H1 (cell line): ENCODE data around the gene CABP2. TPM values are rescaled to one million over a fixed set of nuclear protein-coding genes. Genes with fewer than 3 reads are reported as not detected.

Experiments used
- CTCF ChIA-PET: fragments of 300-600 bp; sonication (Branson Sonifier 250); formaldehyde crosslinking; loops from one replicate; lab custom pipeline; 2021; ENCODE audit not compliant: partially characterized antibody; lab: Charles Lee
- POLR2A ChIA-PET: fragments of 300-600 bp; sonication (Branson Sonifier 250); formaldehyde crosslinking; loops from one replicate; lab custom pipeline; 2021; ENCODE audit warnings: inconsistent platforms; ENCODE audit not compliant: partially characterized antibody; lab: Charles Lee
- DNase-seq, 2 experiments: peaks; one replicate each; pipeline versions ENCODE4 v3.0.0 to v3.0.0-alpha.2; 2010 to 2022; ENCODE audit warnings: low spot score in 2 of 2, low read depth in 1 of 2, mixed read lengths in 1 of 2
- FAIRE-seq: peaks from 2 replicates; lab custom pipeline; 2011; peaks lifted over from hg19 to GRCh38; lab: Jason Lieb, UNC
- H2AFZ ChIP-seq: 2 replicates; pipeline ENCODE4 v1.8.1; 2012; ENCODE audit warnings: low read length, inconsistent platforms
- H2AK5ac ChIP-seq: 2 replicates; pipeline ENCODE4 v1.6.1; 2013; ENCODE audit warnings: low read depth, low read length
- H2BK120ac ChIP-seq: replicated peaks from 2 replicates; pipeline ENCODE3; 2013; ENCODE audit warnings: low read depth, low read length, inconsistent platforms
- H2BK12ac ChIP-seq: 2 replicates; pipeline ENCODE4 v1.6.1; 2013; ENCODE audit warnings: low read depth, low read length
- H2BK15ac ChIP-seq: 2 replicates; pipeline ENCODE4 v1.6.1; 2013; ENCODE audit warnings: low read length
- H2BK20ac ChIP-seq: 2 replicates; pipeline ENCODE4 v1.6.1; 2013; ENCODE audit warnings: low read length
- H2BK5ac ChIP-seq: 2 replicates; pipeline ENCODE4 v1.6.1; 2013; ENCODE audit warnings: low read depth, low read length
- H3K14ac ChIP-seq: 2 replicates; pipeline ENCODE4 v1.6.1; 2013; ENCODE audit warnings: inconsistent platforms; ENCODE audit not compliant: insufficient read length
- H3K18ac ChIP-seq: 2 replicates; pipeline ENCODE4 v1.6.1; 2013; ENCODE audit warnings: low read length; ENCODE audit errors: extremely low read depth
- H3K23ac ChIP-seq: 2 replicates; pipeline ENCODE4 v1.6.1; 2013; ENCODE audit warnings: inconsistent platforms; ENCODE audit not compliant: insufficient read length
- H3K23me2 ChIP-seq: 2 replicates; pipeline ENCODE4 v1.6.1; 2013; ENCODE audit warnings: low read depth, low read length
- H3K27ac ChIP-seq: 2 replicates; pipeline ENCODE4 v1.6.1; 2011; ENCODE audit warnings: low read depth, low read length, inconsistent platforms
- H3K27me3 ChIP-seq, 4 experiments: replicated peaks in 1 of 4; 1 replicate in 1 of 4; 2 replicates in 3 of 4; pipeline versions ENCODE4 v1.6.1 to v1.8.1; 2011 to 2013; ENCODE audit warnings: low read length in 3 of 4, mild to moderate bottlenecking in 3 of 4, inconsistent platforms in 2 of 4, mixed read lengths in 2 of 4, moderate library complexity in 1 of 4; ENCODE audit not compliant: control insufficient read depth in 3 of 4, insufficient read depth in 3 of 4; ENCODE audit errors: extremely low read depth in 1 of 4
- H3K36me3 ChIP-seq, 4 experiments: 2 replicates each; pipeline versions ENCODE4 v1.6.1 to v1.8.1; 2011 to 2013; ENCODE audit warnings: mild to moderate bottlenecking in 4 of 4, low read length in 3 of 4, moderate library complexity in 2 of 4, control low read depth in 1 of 4, inconsistent platforms in 1 of 4; ENCODE audit not compliant: insufficient read depth in 4 of 4, control insufficient read depth in 2 of 4
- H3K4ac ChIP-seq: replicated peaks from 2 replicates; pipeline ENCODE3; 2013; ENCODE audit warnings: low read length, low read depth, mixed read lengths, inconsistent platforms; ENCODE audit not compliant: insufficient read length
- H3K4me1 ChIP-seq, 4 experiments: replicated peaks in 1 of 4; 1 replicate in 1 of 4; 2 replicates in 3 of 4; pipeline versions ENCODE4 v1.6.1 to v1.8.1; 2011 to 2013; ENCODE audit warnings: low read length in 3 of 4, inconsistent platforms in 2 of 4, mixed read lengths in 1 of 4; ENCODE audit not compliant: insufficient read depth in 4 of 4, control insufficient read depth in 3 of 4
- H3K4me2 ChIP-seq, 2 experiments: 2 replicates each; pipeline versions ENCODE4 v1.6.1 to v1.8.1; 2011 to 2013; ENCODE audit warnings: low read depth in 2 of 2, low read length in 2 of 2, control low read depth in 1 of 2, inconsistent platforms in 1 of 2, mild to moderate bottlenecking in 1 of 2; ENCODE audit not compliant: insufficient read depth in 1 of 2
- H3K4me3 ChIP-seq, 4 experiments: fragments of 200-600, 300-600 bp in 1 of 4; sonication (generic), shearing (Covaris generic), sonication (Bioruptor Twin) in 1 of 4; 2 replicates each; pipeline versions ENCODE4 v1.5.1 to v1.8.1; 2011 to 2016; ENCODE audit warnings: low read length in 4 of 4, low read depth in 3 of 4, control low read depth in 2 of 4, inconsistent platforms in 2 of 4, mild to moderate bottlenecking in 2 of 4, mixed read lengths in 1 of 4, moderate library complexity in 1 of 4; ENCODE audit not compliant: insufficient read depth in 2 of 4; ENCODE audit errors: extremely low read depth in 1 of 4
- H3K56ac ChIP-seq: replicated peaks from 2 replicates; pipeline ENCODE3; 2013; ENCODE audit warnings: low read depth, mild to moderate bottlenecking, mixed read lengths, low read length, inconsistent platforms; ENCODE audit not compliant: insufficient read length
- H3K79me1 ChIP-seq: 2 replicates; pipeline ENCODE4 v1.6.1; 2013; ENCODE audit warnings: low read depth, low read length, control low read depth
- H3K79me2 ChIP-seq, 2 experiments: 2 replicates each; pipeline versions ENCODE4 v1.6.1 to v1.8.1; 2012 to 2013; ENCODE audit warnings: low read length in 2 of 2, mild to moderate bottlenecking in 2 of 2, inconsistent platforms in 1 of 2; ENCODE audit not compliant: insufficient read depth in 2 of 2, control insufficient read depth in 1 of 2
- H3K9ac ChIP-seq, 4 experiments: replicated peaks in 1 of 4; 1 replicate in 1 of 4; 2 replicates in 3 of 4; pipeline versions ENCODE4 v1.6.1 to v1.8.1; 2011 to 2013; ENCODE audit warnings: low read depth in 3 of 4, low read length in 3 of 4, control low read depth in 2 of 4, mild to moderate bottlenecking in 2 of 4, moderate library complexity in 2 of 4, inconsistent platforms in 1 of 4; ENCODE audit errors: extremely low read depth in 1 of 4
- H3K9me3 ChIP-seq, 2 experiments: 2 replicates each; pipeline versions ENCODE4 v1.6.1 to v1.8.1; 2012 to 2013; ENCODE audit warnings: mild to moderate bottlenecking in 2 of 2, moderate library complexity in 2 of 2, control low read depth in 1 of 2, inconsistent platforms in 1 of 2, low read depth in 1 of 2, low read length in 1 of 2, mixed read lengths in 1 of 2; ENCODE audit not compliant: insufficient read depth in 2 of 2
- H4K20me1 ChIP-seq, 2 experiments: replicated peaks in 1 of 2; 2 replicates each; pipeline versions ENCODE3 to v1.8.1; 2011 to 2013; ENCODE audit warnings: inconsistent platforms in 2 of 2, low read length in 2 of 2, mild to moderate bottlenecking in 1 of 2; ENCODE audit not compliant: insufficient read depth in 2 of 2, control insufficient read depth in 1 of 2
- H4K5ac ChIP-seq: 2 replicates; pipeline ENCODE4 v1.6.1; 2013; ENCODE audit warnings: low read length, low read depth, mixed read lengths, inconsistent platforms; ENCODE audit not compliant: insufficient read length
- H4K8ac ChIP-seq: 2 replicates; pipeline ENCODE4 v1.8.0; 2013; ENCODE audit warnings: mild to moderate bottlenecking, moderate library complexity, low read length, inconsistent platforms; ENCODE audit not compliant: insufficient read depth; ENCODE audit errors: extremely low read depth
- H4K91ac ChIP-seq: replicated peaks from 2 replicates; pipeline ENCODE3; 2013; ENCODE audit warnings: low read length, mixed read lengths, inconsistent platforms; ENCODE audit not compliant: insufficient read length
- KDM1A ChIP-seq: fragments of 200-600, 300-600 bp; sonication (generic); IDR thresholded peaks from 2 replicates; pipeline ENCODE4 v1.7.1; 2016; ENCODE audit warnings: mild to moderate bottlenecking, low read length, borderline replicate concordance
- SUZ12 ChIP-seq: fragments of 200-600 bp; sonication (generic); IDR thresholded peaks from 2 replicates; pipeline ENCODE4 v1.6.1; 2012; ENCODE audit warnings: mild to moderate bottlenecking, inconsistent platforms, low read length, moderate library complexity, mixed read lengths
- TCF12 ChIP-seq: IDR thresholded peaks from 2 replicates; pipeline ENCODE4 v1.6.1; 2011; ENCODE audit warnings: low read depth, mild to moderate bottlenecking, low read length
- WGBS, 2 experiments: shearing (Covaris generic) in 1 of 2; methylation state at CpG; one replicate each; pipeline versions ENCODE4 v1.1.6 to v1.1.7; 2013 to 2015; ENCODE audit warnings: low lambda C conversion rate in 2 of 2, mixed read lengths in 2 of 2, inconsistent platforms in 1 of 2, low coverage in 1 of 2, missing lambda C conversion rate in 1 of 2; ENCODE audit not compliant: insufficient replicate concordance in 2 of 2, insufficient coverage in 1 of 2, insufficient read length in 1 of 2; ENCODE audit errors: extremely low coverage in 1 of 2, missing lambda C conversion rate in 1 of 2; 5-methylcytosine and 5-hydroxymethylcytosine counted together
- polyA plus RNA-seq, 7 experiments: library from polyadenylated mRNA; depleted of rRNA in 3 of 7; stranded (reverse) in 5 of 7; unstranded in 2 of 7; fragments of >200 nt in 5 of 7; fragments of 200-250 nt in 2 of 7; gene quantifications; 1 replicate in 5 of 7; 2 replicates in 1 of 7; 4 replicates in 1 of 7; pipeline versions ENCODE4 v1.2.1 to v1.2.3, GENCODE V29; 2011 to 2013; ENCODE audit warnings: missing spikeins in 2 of 7, mixed read lengths in 2 of 7
- total RNA-seq: library from RNA; stranded (reverse); fragmentation: NEBNext Ultra II Directional; extraction: Animal tissue kit (Norgen Biotek cat#: 25700); gene quantifications from 2 replicates; pipeline ENCODE4 v1.2.1, GENCODE V29; 2021

Gene CABP2
- total and polyA plus RNA-seq, 2 of the 8 experiments (the other 6 are each of a cell fraction or from before 2014, with no cell fraction given) = not detected

GRCh38 chr11:67496113-67496512, 27.1 kb downstream of the CABP2 start:
- H2BK5ac ChIP-seq = no peak overlapping the region
- FAIRE-seq (no peak), DNase-seq (no peak)
- peaks cover 2 to 29% (median 11%) of the 10 kb centered on the region in 4 experiments; a peak in 6 of 8 replicates for H3K36me3 ChIP-seq
- no peak overlapping the region for H2BK20ac ChIP-seq
- no peak overlapping the region for H2BK15ac ChIP-seq
- no peak overlapping the region for H3K23ac ChIP-seq
- H4K8ac ChIP-seq = no peak overlapping the region
- H2AFZ ChIP-seq = no peak overlapping the region
- no peak overlapping the region for H3K14ac ChIP-seq
- no peak overlapping the region for H4K91ac ChIP-seq
- no peak overlapping the region for H4K5ac ChIP-seq
- no peak overlapping the region for H3K18ac ChIP-seq
- H3K4me2 ChIP-seq = no peak overlapping the region
- peaks cover 2% of the 10 kb centered on the region; the same call in 1 of the 2 replicates for H3K23me2 ChIP-seq
- H3K27ac ChIP-seq = no peak overlapping the region
- H4K20me1 ChIP-seq = peaks cover 0 to 12% of the 10 kb centered on the region in 2 experiments
- H3K9me3 ChIP-seq = no peaks in the 10 kb centered on the region
- H3K79me2 ChIP-seq = no peaks in the 10 kb centered on the region
- no peaks in the 10 kb centered on the region for H3K79me1 ChIP-seq
- POLR2A ChIA-PET = no interaction called here
- TF ChIP-seq KDM1A (no peak), SUZ12 (no peak), TCF12 (no peak)
- H2BK120ac ChIP-seq = no peak overlapping the region
- H3K56ac ChIP-seq = no peak overlapping the region
- H3K4ac ChIP-seq = no peak overlapping the region
- H3K27me3 ChIP-seq = no peaks in the 10 kb centered on the region; a peak in 1 of 7 replicates
- H3K4me3 ChIP-seq = no peak overlapping the region
- peaks cover 0 to 10% (median 0%) of the 10 kb centered on the region in 4 experiments; a peak in 2 of 7 replicates for H3K4me1 ChIP-seq
- H2BK12ac ChIP-seq = no peak overlapping the region
- H2AK5ac ChIP-seq = no peak overlapping the region
- H3K9ac ChIP-seq = no peak overlapping the region
- CTCF ChIA-PET = interaction anchor here (1.1 kb wide), 1 partner anchor 8 kb away, joined by 3 read pairs; no protein-coding TSS in a partner anchor
- 92% methylated on average over 9 of the region's 12 CpGs; no CpG with 5 or more reads in 1 of the 2 experiments for WGBS, 2 experiments
